C4-2B (cell line): ENCODE results near the gene PLCXD1.
"Not testable (repeated sequence)": the region's sequence is repeated elsewhere in the genome, so short reads cannot be mapped to it uniquely, and the experiment has no call there.

Experiments
- CTCF ChIP-seq: fragments of 450-650 bp; conservative IDR thresholded peaks from 2 replicates; pipeline ENCODE4 v1.5.1; 2017; ENCODE audit warnings: mild to moderate bottlenecking
- ZFX ChIP-seq: fragments of 450-650 bp; IDR thresholded peaks from 2 replicates; pipeline ENCODE4 v1.6.1; 2017

DNA sequence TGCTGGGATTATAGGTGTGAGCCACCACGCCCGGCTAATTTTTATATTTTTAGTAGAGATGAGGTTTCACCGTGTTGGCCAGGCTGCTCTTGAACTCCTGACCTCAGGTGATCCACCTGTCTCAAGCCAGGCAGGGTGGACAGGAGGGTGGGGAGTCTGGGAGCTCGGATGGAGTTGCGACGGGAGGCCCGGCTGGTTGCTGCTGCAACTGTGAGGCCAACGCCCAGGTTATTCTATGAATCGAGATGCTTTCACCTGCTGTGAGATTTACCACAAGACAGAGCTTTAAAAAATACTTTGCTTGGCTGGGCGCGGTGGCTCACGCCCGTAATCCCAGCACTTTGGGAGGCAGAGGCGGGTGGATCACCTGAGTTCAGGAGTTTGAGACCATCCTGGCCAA, 24.1 kb upstream of the PLCXD1 start:
- TF ChIP-seq CTCF, ZFX: not testable (repeated sequence)
